Left renal cortex interstitium (tissue), 4 donors: ENCODE results near the gene SLC35F5. TPM values are rescaled to one million over a fixed set of nuclear protein-coding genes. Genes with fewer than 3 reads are reported as not detected.

ENCODE experiments used
- polyA plus RNA-seq, 4 donors: library from polyadenylated mRNA; unstranded; fragments of 120-200 nt; gene quantifications; one replicate each; pipeline ENCODE4 v1.2.1, GENCODE V29; 2013; ENCODE audit not compliant: insufficient read length in 4 of 4

SLC35F5 gene
- polyA plus RNA-seq, 4 donors, result 114 to 142 (median 125) TPM

Other genes starting within 250 kb of the SLC35F5 start
- 10 to 100 TPM; 27.0 to 83.1 (median 51.9) TPM for gene RABL2A, start 129.4 kb downstream of the SLC35F5 start, polyA plus RNA-seq
- 100 to 1,000 TPM; 156 to 179 (median 174) TPM for gene ACTR3, start 133.4 kb upstream of the SLC35F5 start, polyA plus RNA-seq